ENCODE data around the gene CD28. TPM values are rescaled to one million over a fixed set of nuclear protein-coding genes. Genes with fewer than 3 reads are reported as not detected.
A peak's percentile ranks its signal among the peaks of the same experiment; 100 is the strongest.

CD28 gene
- total RNA-seq, 2 experiments from 2014 or later = 128 to 130 TPM

DNA sequence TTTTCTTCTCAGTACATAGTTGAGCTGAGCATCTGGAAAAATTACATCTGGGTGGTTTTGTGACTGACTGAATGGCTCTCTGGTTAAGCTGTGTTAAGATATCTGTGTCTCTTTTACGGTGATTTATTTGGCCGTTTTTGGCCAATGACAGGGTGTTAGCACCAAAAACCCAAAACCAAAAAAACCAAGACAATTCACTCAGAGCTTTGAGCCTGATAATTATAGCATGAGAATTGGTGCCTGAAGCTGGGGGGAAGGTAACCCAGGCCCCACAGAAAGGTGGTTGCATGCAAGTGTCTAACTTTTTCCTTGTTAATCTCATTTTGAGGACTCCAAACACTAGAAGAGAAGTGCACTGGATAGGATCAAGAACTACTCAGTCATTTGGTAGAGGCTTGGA, 4.5 kb downstream of the CD28 start:
- Mint-ChIP-seq H3K4me3 (peak overlapping the region; percentile 90), H3K27ac (peak overlapping the region; percentile 92), H3K36me3 (ENCODE audit: low read depth) (peaks cover 95% of the 10 kb centered on the region), H3K27me3 (no peaks in the 10 kb centered on the region), H3K4me1 (ENCODE audit: low read depth) (peaks cover 71% of the 10 kb centered on the region), H3K9me3 (no peaks in the 10 kb centered on the region)
- peak in 1 of 14 experiments; percentile 7 for DNase-seq
- H3K27me3 ChIP-seq (ENCODE audit: control insufficient read depth in 1 of 2, insufficient read depth in 2 of 2, low read length in 2 of 2) = no peaks in the 10 kb centered on the region
- ChIA-PET CTCF (interaction anchor here (0.8 to 1.6 kb wide), 3 partner anchors 11 to 71 kb away, joined by 3 to 7 read pairs (median 3); no protein-coding TSS in a partner anchor), POLR2A (interaction anchor here (0.8 to 19.9 kb wide), 6 partner anchors 8 to 104 kb away, joined by 3 to 621 read pairs (median 6); no protein-coding TSS in a partner anchor)
- peaks cover 42% of the 10 kb centered on the region for H3K36me3 ChIP-seq (ENCODE audit: insufficient read depth, low read length)
- ATAC-seq (ENCODE audit: poor library complexity) = no peak
- peaks cover 46% of the 10 kb centered on the region for H3K4me1 ChIP-seq (ENCODE audit: insufficient read depth, low read length)
- H3K9me3 ChIP-seq (ENCODE audit: control insufficient read depth in 1 of 2, insufficient read depth in 1 of 2, low read length in 2 of 2) = no peaks in the 10 kb centered on the region
- TF ChIP-seq, protein P1, sequence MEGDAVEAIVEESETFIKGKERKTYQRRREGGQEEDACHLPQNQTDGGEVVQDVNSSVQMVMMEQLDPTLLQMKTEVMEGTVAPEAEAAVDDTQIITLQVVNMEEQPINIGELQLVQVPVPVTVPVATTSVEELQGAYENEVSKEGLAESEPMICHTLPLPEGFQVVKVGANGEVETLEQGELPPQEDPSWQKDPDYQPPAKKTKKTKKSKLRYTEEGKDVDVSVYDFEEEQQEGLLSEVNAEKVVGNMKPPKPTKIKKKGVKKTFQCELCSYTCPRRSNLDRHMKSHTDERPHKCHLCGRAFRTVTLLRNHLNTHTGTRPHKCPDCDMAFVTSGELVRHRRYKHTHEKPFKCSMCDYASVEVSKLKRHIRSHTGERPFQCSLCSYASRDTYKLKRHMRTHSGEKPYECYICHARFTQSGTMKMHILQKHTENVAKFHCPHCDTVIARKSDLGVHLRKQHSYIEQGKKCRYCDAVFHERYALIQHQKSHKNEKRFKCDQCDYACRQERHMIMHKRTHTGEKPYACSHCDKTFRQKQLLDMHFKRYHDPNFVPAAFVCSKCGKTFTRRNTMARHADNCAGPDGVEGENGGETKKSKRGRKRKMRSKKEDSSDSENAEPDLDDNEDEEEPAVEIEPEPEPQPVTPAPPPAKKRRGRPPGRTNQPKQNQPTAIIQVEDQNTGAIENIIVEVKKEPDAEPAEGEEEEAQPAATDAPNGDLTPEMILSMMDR (IDR thresholded peaks at IDR 0.05) = no peak
- intact Hi-C loops (cut with DNase I, micrococcal nuclease) = loop anchor here (5.0 to 10.0 kb wide), 3 partner anchors 91 to 224 kb away; partner anchors contain the start of gene ICOS (in 1 of the 2)
- peak overlapping the region; percentile 37 to 53 for H3K27ac ChIP-seq (ENCODE audit: low read depth in 1 of 2, low read length in 2 of 2)
- peak overlapping the region; percentile 81 for H3K4me3 ChIP-seq (ENCODE audit: low read length)

DNA sequence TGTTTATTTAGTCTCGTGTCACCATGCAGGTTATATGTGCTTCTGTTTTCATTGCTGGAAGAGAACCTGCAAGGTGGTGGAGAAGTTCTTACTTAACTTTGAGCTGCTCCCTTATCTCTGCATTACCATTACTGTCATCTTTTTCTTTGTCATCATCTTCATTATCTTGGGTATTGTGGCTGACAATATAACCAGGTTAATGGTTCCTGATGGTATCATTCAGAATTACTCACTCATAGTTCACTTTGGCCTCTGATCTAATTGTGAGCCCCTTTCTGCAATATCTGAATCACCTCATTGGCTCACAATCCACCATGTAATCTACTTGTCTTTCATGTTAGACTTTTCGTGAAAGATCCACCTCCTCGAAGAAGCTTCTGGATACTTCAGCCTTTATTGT, 5.0 kb downstream of the CD28 start:
- DNase-seq (peak in 2 of 14 experiments; percentile 17 to 37), ATAC-seq (ENCODE audit: poor library complexity) (peak; percentile 19)
- Histone ChIP-seq H3K9me3 (ENCODE audit: control insufficient read depth in 1 of 2, insufficient read depth in 1 of 2, low read length in 2 of 2) (no peaks in the 10 kb centered on the region), H3K4me1 (ENCODE audit: insufficient read depth, low read length) (peaks cover 46% of the 10 kb centered on the region), H3K4me3 (ENCODE audit: low read length) (peak overlapping the region; percentile 81), H3K36me3 (ENCODE audit: insufficient read depth, low read length) (peaks cover 46% of the 10 kb centered on the region), H3K27ac (ENCODE audit: low read depth in 1 of 2, low read length in 2 of 2) (peak overlapping the region; percentile 37 to 53), H3K27me3 (ENCODE audit: control insufficient read depth in 1 of 2, insufficient read depth in 2 of 2, low read length in 2 of 2) (no peaks in the 10 kb centered on the region)
- POLR2A ChIA-PET = interaction anchor here (0.8 to 19.9 kb wide), 5 partner anchors 8 to 103 kb away, joined by 3 to 621 read pairs (median 7); no protein-coding TSS in a partner anchor
- intact Hi-C loops (cut with DNase I, micrococcal nuclease) = loop anchor here (5.0 to 10.0 kb wide), 3 partner anchors 91 to 224 kb away; partner anchors contain the start of gene ICOS (in 1 of the 2)
- H3K4me3 Mint-ChIP-seq = peak overlapping the region; percentile 90
- peak overlapping the region; percentile 92 for H3K27ac Mint-ChIP-seq
- H3K27me3 Mint-ChIP-seq = no peaks in the 10 kb centered on the region
- TF ChIP-seq, protein P1 (IDR thresholded peaks at IDR 0.05) = no peak
- no peaks in the 10 kb centered on the region for H3K9me3 Mint-ChIP-seq
- H3K4me1 Mint-ChIP-seq (ENCODE audit: low read depth) = peaks cover 71% of the 10 kb centered on the region
- CTCF ChIA-PET = interaction anchor here (0.8 to 1.6 kb wide), 3 partner anchors 11 to 70 kb away, joined by 3 to 7 read pairs (median 3); no protein-coding TSS in a partner anchor
- H3K36me3 Mint-ChIP-seq (ENCODE audit: low read depth) = peaks cover 96% of the 10 kb centered on the region

DNA sequence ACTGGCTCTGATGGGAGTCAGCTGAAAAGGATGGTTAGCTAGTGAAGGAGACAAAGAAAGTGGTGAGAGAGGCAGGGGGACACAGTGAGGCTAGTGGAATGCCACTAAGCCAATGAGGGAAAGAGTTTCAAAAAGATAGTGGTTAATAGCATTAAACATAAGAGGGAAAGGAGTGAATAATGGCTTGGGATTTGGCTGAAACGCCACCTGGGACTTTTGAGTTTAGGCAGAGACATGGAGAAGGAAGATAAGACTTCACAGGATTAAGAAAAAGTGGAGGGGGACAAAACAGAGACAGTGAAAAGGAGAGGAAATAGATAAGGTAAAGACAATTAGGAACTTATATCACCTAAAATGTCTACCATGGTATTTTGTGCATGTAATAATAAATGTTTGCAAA, 6.9 kb downstream of the CD28 start:
- Mint-ChIP-seq H3K4me1 (ENCODE audit: low read depth) (peaks cover 86% of the 10 kb centered on the region), H3K4me3 (peak overlapping the region; percentile 90), H3K27ac (peak overlapping the region; percentile 92), H3K36me3 (ENCODE audit: low read depth) (peaks cover 95% of the 10 kb centered on the region), H3K27me3 (no peaks in the 10 kb centered on the region), H3K9me3 (no peaks in the 10 kb centered on the region)
- Histone ChIP-seq H3K4me3 (ENCODE audit: low read length) (peak overlapping the region; percentile 4), H3K27me3 (ENCODE audit: control insufficient read depth in 1 of 2, insufficient read depth in 2 of 2, low read length in 2 of 2) (no peaks in the 10 kb centered on the region), H3K4me1 (ENCODE audit: insufficient read depth, low read length) (peaks cover 63% of the 10 kb centered on the region), H3K36me3 (ENCODE audit: insufficient read depth, low read length) (peaks cover 58% of the 10 kb centered on the region), H3K27ac (ENCODE audit: low read depth in 1 of 2, low read length in 2 of 2) (peak overlapping the region; percentile 5 to 38), H3K9me3 (ENCODE audit: control insufficient read depth in 1 of 2, insufficient read depth in 1 of 2, low read length in 2 of 2) (no peaks in the 10 kb centered on the region)
- POLR2A ChIA-PET = interaction anchor here (0.6 to 19.9 kb wide), 5 partner anchors 13 to 154 kb away, joined by 3 to 621 read pairs (median 3); partner anchors contain the start of gene CTLA4
- CTCF ChIA-PET = no interaction called here
- peak in 1 of 14 experiments; percentile 11 for DNase-seq
- ATAC-seq (ENCODE audit: poor library complexity) = no peak
- intact Hi-C loops (cut with DNase I, micrococcal nuclease) = loop anchor here (5.0 to 10.0 kb wide), 3 partner anchors 89 to 226 kb away; partner anchors contain the start of gene ICOS (in 1 of the 2)
- TF ChIP-seq, protein P1 (IDR thresholded peaks at IDR 0.05) = no peak

All from CD4-positive, alpha-beta T cell (primary cell).